GM12801 (cell line): ENCODE measurements around the gene C20orf144.

ENCODE experiments used
- TF ChIP-seq, protein P1 (sequence below): IDR thresholded peaks from one replicate; pipeline ENCODE4 v1.5.1; 2011; ENCODE audit warnings: control low read depth; ENCODE audit not compliant: insufficient read length; ENCODE audit errors: extremely low read depth

C20orf144 gene

DNA sequence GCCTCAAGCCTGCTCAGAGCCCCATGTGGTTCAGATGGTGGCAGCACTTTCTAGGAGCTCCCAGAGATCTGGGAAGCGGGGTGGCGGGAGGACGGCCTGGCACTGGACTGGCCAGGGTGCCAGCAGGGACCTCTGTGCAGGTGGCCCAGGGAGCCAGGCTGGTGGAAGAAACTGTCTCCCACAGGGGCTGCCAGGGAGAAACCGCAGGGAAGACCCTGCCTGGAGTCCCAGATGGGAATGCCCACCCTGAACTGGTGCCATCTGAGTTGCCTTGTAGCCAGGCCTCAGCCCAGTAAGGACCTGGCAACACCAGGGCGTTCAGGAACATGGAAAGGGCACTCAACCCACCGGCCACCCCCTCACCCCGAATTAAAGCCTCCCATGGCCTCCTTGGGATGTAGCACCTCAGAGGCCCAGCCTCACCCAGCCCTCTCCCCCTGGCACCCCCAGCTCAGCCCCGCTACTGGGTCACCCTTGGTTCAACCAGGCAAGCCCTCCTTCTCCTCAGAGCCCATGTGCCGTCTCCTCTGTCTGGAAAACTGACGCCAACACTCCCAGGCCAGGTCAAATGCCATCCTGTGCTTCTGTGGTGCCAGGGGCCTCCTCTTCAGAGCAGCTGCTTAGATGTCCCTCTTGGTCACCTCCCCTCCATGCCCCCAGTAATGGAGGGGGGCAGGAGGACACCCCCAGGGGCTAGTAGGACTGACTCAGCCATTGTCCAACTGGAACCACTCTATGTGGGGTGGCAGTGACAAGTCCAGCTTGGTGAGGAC, 5.9 kb upstream of the C20orf144 start:
- TF ChIP-seq, protein P1, sequence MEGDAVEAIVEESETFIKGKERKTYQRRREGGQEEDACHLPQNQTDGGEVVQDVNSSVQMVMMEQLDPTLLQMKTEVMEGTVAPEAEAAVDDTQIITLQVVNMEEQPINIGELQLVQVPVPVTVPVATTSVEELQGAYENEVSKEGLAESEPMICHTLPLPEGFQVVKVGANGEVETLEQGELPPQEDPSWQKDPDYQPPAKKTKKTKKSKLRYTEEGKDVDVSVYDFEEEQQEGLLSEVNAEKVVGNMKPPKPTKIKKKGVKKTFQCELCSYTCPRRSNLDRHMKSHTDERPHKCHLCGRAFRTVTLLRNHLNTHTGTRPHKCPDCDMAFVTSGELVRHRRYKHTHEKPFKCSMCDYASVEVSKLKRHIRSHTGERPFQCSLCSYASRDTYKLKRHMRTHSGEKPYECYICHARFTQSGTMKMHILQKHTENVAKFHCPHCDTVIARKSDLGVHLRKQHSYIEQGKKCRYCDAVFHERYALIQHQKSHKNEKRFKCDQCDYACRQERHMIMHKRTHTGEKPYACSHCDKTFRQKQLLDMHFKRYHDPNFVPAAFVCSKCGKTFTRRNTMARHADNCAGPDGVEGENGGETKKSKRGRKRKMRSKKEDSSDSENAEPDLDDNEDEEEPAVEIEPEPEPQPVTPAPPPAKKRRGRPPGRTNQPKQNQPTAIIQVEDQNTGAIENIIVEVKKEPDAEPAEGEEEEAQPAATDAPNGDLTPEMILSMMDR: no peak

- TF ChIP-seq, protein P1: no peak
These were observed 5.1 kb upstream of the C20orf144 start for GRCh38 chr20:33656783-33657703.

GRCh38 chr20:33657704-33658095, 4.4 kb upstream of the C20orf144 start:
- TF ChIP-seq, protein P1: no peak

- TF ChIP-seq, protein P1: no peak
These were observed 3.6 kb upstream of the C20orf144 start for GRCh38 chr20:33658510-33658909.

DNA sequence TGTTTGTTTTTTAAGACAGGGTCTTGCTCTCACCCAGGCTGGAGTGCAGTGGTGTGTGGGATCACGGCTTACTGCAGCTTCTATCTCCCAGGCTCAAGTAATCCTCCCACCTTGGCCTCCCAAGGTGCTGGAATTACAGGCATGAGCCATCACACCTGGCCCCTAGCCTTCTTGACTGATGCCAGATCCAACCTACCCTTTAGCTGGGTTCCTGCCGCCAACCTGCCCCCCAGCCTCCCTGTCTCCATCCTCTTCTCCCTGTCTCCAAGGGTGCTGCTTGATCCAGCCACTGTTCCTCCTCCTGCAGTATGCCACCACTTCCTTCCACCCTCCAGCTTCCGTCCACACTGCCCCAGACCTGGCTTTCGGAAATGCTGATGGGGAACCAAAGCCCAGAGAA, 3.2 kb upstream of the C20orf144 start:
- TF ChIP-seq, protein P1: no peak

- TF ChIP-seq, protein P1: no peak
These were observed 2.6 kb upstream of the C20orf144 start for GRCh38 chr20:33659341-33660034.
